ENCODE data around the gene DNHD1.

DNHD1 gene

GRCh38 chr11:6557761-6558674 is 60.9 kb downstream of the DNHD1 start:
- FAIRE-seq: no peak
- DNase-seq (ENCODE audit: insufficient read length, low spot score): no peak

- DNase-seq (ENCODE audit: insufficient read length, low spot score): no peak
- FAIRE-seq: no peak
These were observed 62.3 kb downstream of the DNHD1 start for GRCh38 chr11:6559369-6559768.

- DNase-seq (ENCODE audit: insufficient read length, low spot score) (no peak), FAIRE-seq (no peak)
These were observed 64.2 kb downstream of the DNHD1 start for GRCh38 chr11:6561288-6561687.

GRCh38 chr11:6563121-6563619 is 66.1 kb downstream of the DNHD1 start:
- FAIRE-seq (no peak), DNase-seq (ENCODE audit: insufficient read length, low spot score) (no peak)

GRCh38 chr11:6563667-6564066 is 66.6 kb downstream of the DNHD1 start:
- DNase-seq (ENCODE audit: insufficient read length, low spot score) (no peak), FAIRE-seq (no peak)

GRCh38 chr11:6565325-6565724 is 68.2 kb downstream of the DNHD1 start:
- DNase-seq (ENCODE audit: insufficient read length, low spot score) (no peak), FAIRE-seq (no peak)

GRCh38 chr11:6565988-6566703 is 69.1 kb downstream of the DNHD1 start:
- FAIRE-seq (no peak), DNase-seq (ENCODE audit: insufficient read length, low spot score) (no peak)

GRCh38 chr11:6566704-6567370 is 69.8 kb downstream of the DNHD1 start:
- FAIRE-seq: no peak
- no peak for DNase-seq (ENCODE audit: insufficient read length, low spot score)

GRCh38 chr11:6567371-6567745 is 70.3 kb downstream of the DNHD1 start:
- no peak for FAIRE-seq
- no peak for DNase-seq (ENCODE audit: insufficient read length, low spot score)

GRCh38 chr11:6568191-6568918 is 71.3 kb downstream of the DNHD1 start:
- FAIRE-seq (no peak), DNase-seq (ENCODE audit: insufficient read length, low spot score) (no peak)

GRCh38 chr11:6569706-6570105 is 72.6 kb downstream of the DNHD1 start:
- DNase-seq (ENCODE audit: insufficient read length, low spot score): no peak
- no peak for FAIRE-seq

- DNase-seq (ENCODE audit: insufficient read length, low spot score) (no peak), FAIRE-seq (no peak)
These were observed 73.8 kb downstream of the DNHD1 start for GRCh38 chr11:6570691-6571427.

- DNase-seq (ENCODE audit: insufficient read length, low spot score) (no peak), FAIRE-seq (no peak)
These were observed 74.4 kb downstream of the DNHD1 start for GRCh38 chr11:6571434-6572008.

GRCh38 chr11:6572215-6572614 is 75.1 kb downstream of the DNHD1 start:
- DNase-seq (ENCODE audit: insufficient read length, low spot score) (no peak), FAIRE-seq (no peak)

GRCh38 chr11:6574816-6575715 is 78.0 kb downstream of the DNHD1 start:
- FAIRE-seq: no peak
- DNase-seq (ENCODE audit: insufficient read length, low spot score): no peak

- FAIRE-seq: no peak
- no peak for DNase-seq (ENCODE audit: insufficient read length, low spot score)
These were observed 79.6 kb downstream of the DNHD1 start for GRCh38 chr11:6576471-6577373.

- FAIRE-seq (no peak), DNase-seq (ENCODE audit: insufficient read length, low spot score) (no peak)
These were observed 81.1 kb downstream of the DNHD1 start for GRCh38 chr11:6578134-6578533.

GRCh38 chr11:6579681-6580080 is 82.6 kb downstream of the DNHD1 start:
- DNase-seq (ENCODE audit: insufficient read length, low spot score) (no peak), FAIRE-seq (no peak)
